ENCODE results near the gene ZBTB7B. TPM values are rescaled to one million over a fixed set of nuclear protein-coding genes. Genes with fewer than 3 reads are reported as not detected.

ZBTB7B gene
- total RNA-seq, 6 experiments from 2014 or later = 31.1 to 37.1 (median 34.1) TPM

GRCh38 chr1:155011437-155012025, 8.9 kb downstream of the ZBTB7B start:
- H3K27ac Mint-ChIP-seq = no peak overlapping the region
- no peak overlapping the region for H3K4me3 Mint-ChIP-seq

GRCh38 chr1:155012026-155012546, 9.5 kb downstream of the ZBTB7B start:
- TF ChIP-seq CTCF (IDR thresholded peaks at IDR 0.05) = no peak
- H3K27ac Mint-ChIP-seq = no peak overlapping the region
- peak; percentile 25 for DNase-seq
- H3K36me3 Mint-ChIP-seq (ENCODE audit: low read depth) = no peaks in the 10 kb centered on the region
- H3K4me3 Mint-ChIP-seq = no peak overlapping the region
- H3K4me1 Mint-ChIP-seq (ENCODE audit: low read depth) = no peaks in the 10 kb centered on the region; the same call in 1 of the 2 replicates
- H3K27me3 Mint-ChIP-seq (ENCODE audit: insufficient read depth) = no peaks in the 10 kb centered on the region
- H3K9me3 Mint-ChIP-seq = no peaks in the 10 kb centered on the region

More at GRCh38 chr1:155011437-155012025, 8.9 kb downstream of the ZBTB7B start:
- no peak for DNase-seq
- Mint-ChIP-seq H3K4me1 (ENCODE audit: low read depth) (peaks cover under 1% of the 10 kb centered on the region; the same call in 1 of the 2 replicates), H3K27me3 (ENCODE audit: insufficient read depth) (no peaks in the 10 kb centered on the region; the same call in 1 of the 2 replicates), H3K36me3 (ENCODE audit: low read depth) (no peaks in the 10 kb centered on the region), H3K9me3 (no peaks in the 10 kb centered on the region)
- no peak for TF ChIP-seq CTCF (IDR thresholded peaks at IDR 0.05)

GRCh38 chr1:155012776-155013602, 10.4 kb downstream of the ZBTB7B start:
- no peak overlapping the region; the same call in 1 of the 2 replicates for H3K27ac Mint-ChIP-seq
- no peaks in the 10 kb centered on the region for H3K27me3 Mint-ChIP-seq (ENCODE audit: insufficient read depth)
- TF ChIP-seq CTCF (IDR thresholded peaks at IDR 0.05) = no peak
- H3K9me3 Mint-ChIP-seq = no peaks in the 10 kb centered on the region
- peaks cover 4% of the 10 kb centered on the region; the same call in 1 of the 2 replicates for H3K4me1 Mint-ChIP-seq (ENCODE audit: low read depth)
- no peaks in the 10 kb centered on the region for H3K36me3 Mint-ChIP-seq (ENCODE audit: low read depth)
- H3K4me3 Mint-ChIP-seq = no peak overlapping the region
- no peak for DNase-seq

- no peaks in the 10 kb centered on the region for H3K9me3 Mint-ChIP-seq
- no peak for DNase-seq
Observed at GRCh38 chr1:155013632-155014031, 11.0 kb downstream of the ZBTB7B start.

More at GRCh38 chr1:155013632-155014031, 11.0 kb downstream of the ZBTB7B start:
- Mint-ChIP-seq H3K4me1 (ENCODE audit: low read depth) (peaks cover 8% of the 10 kb centered on the region), H3K36me3 (ENCODE audit: low read depth) (no peaks in the 10 kb centered on the region), H3K4me3 (no peak overlapping the region), H3K27me3 (ENCODE audit: insufficient read depth) (no peaks in the 10 kb centered on the region), H3K27ac (no peak overlapping the region)
- TF ChIP-seq CTCF (IDR thresholded peaks at IDR 0.05) = no peak

Data from HFFc6 (cell line).